Thoracic aorta (tissue), 2 donors: ENCODE measurements around the gene SSRP1. TPM values are rescaled to one million over a fixed set of nuclear protein-coding genes. Genes with fewer than 3 reads are reported as not detected.

Source experiments
- ATAC-seq: fragments of 150-250 bp; one replicate; pipeline ENCODE4 v1.8.0; 2017; ENCODE audit warnings: low read depth; ENCODE audit not compliant: insufficient number of reproducible peaks, low FRiP score
- DNase-seq: peaks from one replicate; pipeline ENCODE4 v3.0.0-alpha.2; 2020; ENCODE audit warnings: low spot score
- H3K27ac ChIP-seq, 2 donors: fragments of 200-600 bp; sonication (generic); 1 replicate in 1 of 2; 2 replicates in 1 of 2; pipeline ENCODE4 v1.5.1; 2016; ENCODE audit warnings: mild to moderate bottlenecking in 2 of 2, moderate library complexity in 2 of 2
- H3K27me3 ChIP-seq: fragments of 200-600 bp; sonication (generic); replicated peaks from 2 replicates; pipeline ENCODE4 v1.6.0; 2016; ENCODE audit warnings: mild to moderate bottlenecking; ENCODE audit not compliant: insufficient read depth
- H3K36me3 ChIP-seq: fragments of 200-600 bp; sonication (generic); one replicate; pipeline ENCODE4 v1.5.1; 2016
- H3K4me1 ChIP-seq, 2 donors: fragments of 200-600 bp; sonication (generic); 1 replicate in 1 of 2; 2 replicates in 1 of 2; pipeline versions ENCODE4 v1.5.1 to v1.6.0; 2016; ENCODE audit warnings: low read depth in 2 of 2, mild to moderate bottlenecking in 1 of 2; ENCODE audit not compliant: control insufficient read depth in 1 of 2
- H3K4me3 ChIP-seq: fragments of 200-600 bp; sonication (generic); 2 replicates; pipeline ENCODE4 v1.5.1; 2016; ENCODE audit warnings: mild to moderate bottlenecking
- H3K9me3 ChIP-seq: fragments of 200-600 bp; sonication (generic); 2 replicates; pipeline ENCODE4 v1.5.1; 2016
- CTCF ChIP-seq: fragments of 200-600 bp; sonication (generic); IDR thresholded peaks from one replicate; pipeline ENCODE4 v1.5.1; 2019; ENCODE audit warnings: antibody characterized with exemption
- total RNA-seq, 2 donors: library from RNA; depleted of rRNA; stranded (reverse); fragments of >200 nt; gene quantifications; one replicate each; pipeline versions ENCODE4 v1.1.0 to v1.2.3, GENCODE V29; 2016

SSRP1 gene
- total RNA-seq, 2 donors from 2014 or later = 42.0 to 51.4 TPM

GRCh38 chr11:57377107-57377506 is 41.4 kb upstream of the SSRP1 start:
- Histone ChIP-seq H3K4me3 (no peak overlapping the region), H3K9me3 (no peaks in the 10 kb centered on the region), H3K27me3 (no peaks in the 10 kb centered on the region), H3K27ac (no peak overlapping the region), H3K4me1 (no peaks in the 10 kb centered on the region), H3K36me3 (no peaks in the 10 kb centered on the region)
- ATAC-seq (no peak), DNase-seq (no peak)
- TF ChIP-seq CTCF = no peak

- ATAC-seq (no peak), DNase-seq (no peak)
- Histone ChIP-seq H3K9me3 (no peaks in the 10 kb centered on the region), H3K36me3 (no peaks in the 10 kb centered on the region), H3K27ac (no peak overlapping the region), H3K4me1 (no peaks in the 10 kb centered on the region), H3K27me3 (no peaks in the 10 kb centered on the region), H3K4me3 (no peak overlapping the region)
- TF ChIP-seq CTCF = no peak
These were observed 40.7 kb upstream of the SSRP1 start for GRCh38 chr11:57376095-57377090.

GRCh38 chr11:57375490-57375889 is 39.8 kb upstream of the SSRP1 start:
- Histone ChIP-seq H3K36me3 (no peaks in the 10 kb centered on the region), H3K27ac (no peak overlapping the region), H3K4me3 (no peak overlapping the region), H3K9me3 (no peaks in the 10 kb centered on the region), H3K4me1 (no peaks in the 10 kb centered on the region), H3K27me3 (no peaks in the 10 kb centered on the region)
- DNase-seq (no peak), ATAC-seq (no peak)
- no peak for TF ChIP-seq CTCF

GRCh38 chr11:57374966-57375365 is 39.3 kb upstream of the SSRP1 start:
- Histone ChIP-seq H3K27ac (no peak overlapping the region), H3K27me3 (no peaks in the 10 kb centered on the region), H3K4me3 (no peak overlapping the region), H3K4me1 (no peaks in the 10 kb centered on the region), H3K36me3 (no peaks in the 10 kb centered on the region), H3K9me3 (no peaks in the 10 kb centered on the region)
- no peak for ATAC-seq
- no peak for TF ChIP-seq CTCF
- no peak for DNase-seq

GRCh38 chr11:57373146-57373545 is 37.5 kb upstream of the SSRP1 start:
- no peak overlapping the region for H3K27ac ChIP-seq
- H3K27me3 ChIP-seq = no peaks in the 10 kb centered on the region
- H3K4me3 ChIP-seq = no peak overlapping the region
- H3K4me1 ChIP-seq = no peaks in the 10 kb centered on the region
- H3K9me3 ChIP-seq = no peaks in the 10 kb centered on the region
- H3K36me3 ChIP-seq = no peaks in the 10 kb centered on the region
- no peak for TF ChIP-seq CTCF
- ATAC-seq = no peak
- no peak for DNase-seq
